HG03558 (cell line): ENCODE data around the gene ENPP1.
"Not testable (repeated sequence)": the region's sequence is repeated elsewhere in the genome, so short reads cannot be mapped to it uniquely, and the experiment has no call there.

Experiments
- ATAC-seq: cut with Tn5 transposase; IDR thresholded peaks from one replicate; pipeline ENCODE4 v1.9.1; 2021; ENCODE audit warnings: moderate number of reproducible peaks; ENCODE audit not compliant: unreplicated experiment; ENCODE audit errors: extremely low read depth

ENPP1 gene

GRCh38 chr6:131859658-131860057 is 51.8 kb downstream of the ENPP1 start:
- ATAC-seq = not testable (repeated sequence)

- no peak for ATAC-seq
Measured at GRCh38 chr6:131861381-131861780, 53.6 kb downstream of the ENPP1 start.

GRCh38 chr6:131862476-131862875 is 54.7 kb downstream of the ENPP1 start:
- ATAC-seq = no peak

- no peak for ATAC-seq
Measured at GRCh38 chr6:131867744-131868143, 59.9 kb downstream of the ENPP1 start.

- no peak for ATAC-seq
Measured at GRCh38 chr6:131868836-131869235, 61.0 kb downstream of the ENPP1 start.

GRCh38 chr6:131875647-131876046 is 67.8 kb downstream of the ENPP1 start:
- no peak for ATAC-seq

- no peak for ATAC-seq
Measured at GRCh38 chr6:131876545-131876944, 68.7 kb downstream of the ENPP1 start.

- ATAC-seq = no peak
Measured at GRCh38 chr6:131877999-131878789, 70.4 kb downstream of the ENPP1 start.

GRCh38 chr6:131883016-131883415 is 75.2 kb downstream of the ENPP1 start:
- no peak for ATAC-seq

- no peak for ATAC-seq
Measured at GRCh38 chr6:131885237-131885636, 77.4 kb downstream of the ENPP1 start.

- ATAC-seq = no peak
Measured at GRCh38 chr6:131886517-131886916, 78.7 kb downstream of the ENPP1 start.

- ATAC-seq = no peak
Measured at GRCh38 chr6:131890091-131890490, 82.3 kb downstream of the ENPP1 start.

GRCh38 chr6:131893198-131893597 is 85.4 kb downstream of the ENPP1 start:
- ATAC-seq = no peak

GRCh38 chr6:131894493-131895424 is 86.9 kb downstream of the ENPP1 start:
- no peak for ATAC-seq

- ATAC-seq = no peak
Measured at GRCh38 chr6:131897050-131897435, 89.2 kb downstream of the ENPP1 start.

- no peak for ATAC-seq
Measured at GRCh38 chr6:131897621-131898020, 89.8 kb downstream of the ENPP1 start.

- ATAC-seq = no peak
Measured at GRCh38 chr6:131898718-131899117, 90.9 kb downstream of the ENPP1 start.

- no peak for ATAC-seq
Measured at GRCh38 chr6:131900231-131900630, 92.4 kb downstream of the ENPP1 start.

- ATAC-seq = not testable (repeated sequence)
Measured at GRCh38 chr6:131901326-131901873, 93.6 kb downstream of the ENPP1 start.

- ATAC-seq = not testable (repeated sequence)
Measured at GRCh38 chr6:131903734-131904133, 95.9 kb downstream of the ENPP1 start.

- ATAC-seq = not testable (repeated sequence)
Measured at GRCh38 chr6:131908787-131909186, 101.0 kb downstream of the ENPP1 start.
